ENCODE results near the gene AASDH. TPM values are rescaled to one million over a fixed set of nuclear protein-coding genes. Genes with fewer than 3 reads are reported as not detected.

Gene AASDH
- total RNA-seq, 2 donors from 2014 or later: 12.8 to 18.5 TPM

DNA sequence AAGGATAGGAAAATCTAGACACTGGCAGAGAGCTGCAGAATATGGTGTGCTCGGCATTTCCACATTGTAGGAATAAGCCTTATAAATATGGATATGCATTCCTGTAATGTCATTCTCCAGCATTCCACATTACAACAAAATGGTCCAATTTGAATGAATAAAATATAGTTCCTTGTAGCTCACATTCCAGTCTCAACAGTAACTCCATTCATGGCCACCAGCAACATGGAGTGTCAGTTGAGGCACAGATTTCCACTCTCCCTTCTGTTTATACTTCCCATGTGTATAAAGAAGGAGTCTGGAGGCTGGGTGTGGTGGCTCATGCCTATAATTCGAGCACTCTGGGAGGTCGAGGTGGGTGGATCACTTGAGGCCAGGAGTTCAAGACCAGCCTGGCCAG, 84.5 kb downstream of the AASDH start:
- no peak for DNase-seq (ENCODE audit: low spot score)
- Histone ChIP-seq H3K4me1 (replicated peaks) (no peaks in the 10 kb centered on the region), H3K4me3 (no peak overlapping the region), H3K36me3 (no peaks in the 10 kb centered on the region), H3K27me3 (replicated peaks; ENCODE audit: insufficient read depth) (no peaks in the 10 kb centered on the region), H3K9me3 (no peaks in the 10 kb centered on the region), H3K27ac (no peak overlapping the region)
- TF ChIP-seq POLR2A (IDR thresholded peaks at IDR 0.05) (no peak), CTCF (IDR thresholded peaks at IDR 0.05) (no peak), POLR2AphosphoS5 (IDR thresholded peaks at IDR 0.05) (no peak)
- intact Hi-C loops (cut with DNase I): no loop called here
- 57% methylated on average over 3 of the region's 3 CpGs for WGBS

DNA sequence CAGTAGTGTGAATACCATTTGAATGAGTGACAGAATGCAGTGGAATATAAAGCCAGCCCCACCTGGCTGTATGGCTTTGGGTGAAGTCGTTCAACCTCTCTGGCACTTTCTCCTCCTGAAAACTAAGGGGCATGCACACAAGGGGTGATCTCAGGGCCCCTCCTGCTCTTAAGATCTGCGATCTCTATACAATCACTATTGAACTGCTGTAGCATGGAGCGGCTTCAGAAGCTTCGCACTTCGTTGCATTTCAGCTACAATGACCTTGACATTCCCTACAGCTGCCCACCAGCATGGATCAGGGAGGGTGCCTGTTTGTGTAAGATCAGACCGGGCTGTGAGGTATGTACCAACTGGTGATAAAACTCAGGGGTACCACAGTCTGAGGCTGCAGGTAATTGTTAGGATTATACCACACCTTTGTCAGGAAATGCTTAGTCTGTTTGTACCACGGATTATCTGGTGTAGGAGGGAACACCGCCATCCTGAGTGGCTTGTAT, 85.2 kb downstream of the AASDH start:
- TF ChIP-seq CTCF (IDR thresholded peaks at IDR 0.05) (no peak), POLR2A (IDR thresholded peaks at IDR 0.05) (no peak), POLR2AphosphoS5 (IDR thresholded peaks at IDR 0.05) (no peak)
- Histone ChIP-seq H3K27ac (no peak overlapping the region), H3K36me3 (no peaks in the 10 kb centered on the region), H3K4me1 (replicated peaks) (no peaks in the 10 kb centered on the region), H3K9me3 (no peaks in the 10 kb centered on the region), H3K27me3 (replicated peaks; ENCODE audit: insufficient read depth) (no peaks in the 10 kb centered on the region), H3K4me3 (no peak overlapping the region)
- intact Hi-C loops (cut with DNase I): loop anchor here (1.0 kb wide), 1 partner anchor 354 kb away; the partner anchor contains the start of gene CEP135
- DNase-seq (ENCODE audit: low spot score): no peak
- WGBS: 70% methylated on average over 8 of the region's 8 CpGs

DNA sequence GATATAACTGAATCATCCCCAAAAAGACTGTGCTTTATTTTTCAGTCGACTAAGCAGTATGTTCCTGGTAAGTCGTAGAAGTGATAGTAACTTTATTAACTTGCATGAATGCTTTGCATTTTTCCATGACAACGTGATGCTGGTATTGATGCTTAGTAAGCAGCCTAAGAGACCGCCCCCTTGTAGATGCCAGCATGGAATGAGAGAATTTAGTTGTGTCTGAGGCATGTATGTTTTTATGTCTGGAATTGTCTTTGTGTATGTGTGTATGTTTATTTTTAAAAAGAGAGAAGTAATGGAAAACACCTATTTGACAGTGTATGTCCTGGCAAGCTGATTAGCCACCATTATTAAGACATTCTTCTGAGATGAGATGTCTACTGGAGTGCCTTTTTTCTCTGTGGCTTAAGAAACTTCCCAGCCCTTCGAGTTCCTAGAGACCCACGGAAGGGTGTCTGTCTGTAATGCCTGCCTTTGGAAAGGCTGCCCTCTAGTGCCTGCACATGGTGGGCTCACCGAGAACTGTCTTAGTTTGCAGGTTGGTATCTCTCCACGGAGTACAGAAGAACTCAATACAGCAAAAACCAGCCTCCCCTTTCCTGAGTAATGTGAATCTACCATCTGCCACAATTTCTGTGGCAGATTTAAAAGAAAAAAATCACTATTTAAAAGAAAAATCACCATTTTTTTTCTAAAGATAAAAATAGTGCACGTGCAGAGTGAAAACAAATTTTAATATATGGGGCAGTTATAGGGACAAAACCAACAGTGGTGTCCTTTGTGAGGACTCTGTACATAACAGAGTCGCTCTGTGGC, 85.9 kb downstream of the AASDH start:
- peak; percentile 56 for DNase-seq (ENCODE audit: low spot score)
- 26% methylated on average over 10 of the region's 10 CpGs for WGBS
- Histone ChIP-seq H3K36me3 (no peaks in the 10 kb centered on the region), H3K4me1 (replicated peaks) (no peaks in the 10 kb centered on the region), H3K9me3 (no peaks in the 10 kb centered on the region), H3K27me3 (replicated peaks; ENCODE audit: insufficient read depth) (no peaks in the 10 kb centered on the region), H3K27ac (no peak overlapping the region), H3K4me3 (no peak overlapping the region)
- intact Hi-C loops (cut with DNase I): loop anchor here (1.0 kb wide), 1 partner anchor 353 kb away; the partner anchor contains the start of gene CEP135
- TF ChIP-seq POLR2A (IDR thresholded peaks at IDR 0.05) (no peak), POLR2AphosphoS5 (IDR thresholded peaks at IDR 0.05) (peak; percentile 30), CTCF (IDR thresholded peaks at IDR 0.05) (peak; percentile 63 to 80 (median 69))

GRCh38 chr4:56298236-56298635, 89.1 kb downstream of the AASDH start:
- DNase-seq (ENCODE audit: low spot score): no peak
- Histone ChIP-seq H3K27me3 (replicated peaks; ENCODE audit: insufficient read depth) (no peaks in the 10 kb centered on the region), H3K4me1 (replicated peaks) (no peaks in the 10 kb centered on the region), H3K4me3 (no peak overlapping the region), H3K36me3 (no peaks in the 10 kb centered on the region), H3K9me3 (no peaks in the 10 kb centered on the region), H3K27ac (no peak overlapping the region)
- TF ChIP-seq CTCF (IDR thresholded peaks at IDR 0.05): no peak
- TF ChIP-seq POLR2AphosphoS5 (IDR thresholded peaks at IDR 0.05): no peak
- TF ChIP-seq POLR2A (IDR thresholded peaks at IDR 0.05): no peak
- intact Hi-C loops (cut with DNase I): no loop called here
- WGBS: 71% methylated on average over 3 of the region's 3 CpGs

DNA sequence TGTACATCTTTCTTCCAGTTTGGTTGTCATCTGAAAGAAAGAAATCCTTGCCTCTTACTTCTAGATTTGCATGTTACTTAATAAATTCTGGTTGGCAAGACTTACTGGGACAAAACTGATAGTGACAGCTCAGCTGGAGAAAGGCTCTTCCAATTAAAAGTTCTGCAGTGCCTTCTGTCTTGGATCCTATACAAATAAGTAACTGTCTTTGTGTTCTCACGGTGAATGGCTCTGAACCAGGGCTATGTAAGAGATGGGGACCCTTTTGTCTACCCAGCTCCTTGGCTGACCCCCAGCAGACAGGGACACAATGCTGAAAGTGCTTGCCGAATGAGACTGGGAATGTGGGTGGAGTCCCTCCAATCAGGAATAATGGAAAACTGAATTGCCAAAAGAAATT, 89.5 kb downstream of the AASDH start:
- intact Hi-C loops (cut with DNase I): no loop called here
- no peak for TF ChIP-seq POLR2AphosphoS5 (IDR thresholded peaks at IDR 0.05)
- no peak for TF ChIP-seq CTCF (IDR thresholded peaks at IDR 0.05)
- TF ChIP-seq POLR2A (IDR thresholded peaks at IDR 0.05): no peak
- Histone ChIP-seq H3K27ac (no peak overlapping the region), H3K4me3 (no peak overlapping the region), H3K36me3 (no peaks in the 10 kb centered on the region), H3K27me3 (replicated peaks; ENCODE audit: insufficient read depth) (no peaks in the 10 kb centered on the region), H3K9me3 (no peaks in the 10 kb centered on the region), H3K4me1 (replicated peaks) (no peaks in the 10 kb centered on the region)
- DNase-seq (ENCODE audit: low spot score): no peak
- WGBS: 21% methylated on average over 2 of the region's 2 CpGs

All from prostate gland (tissue), 2 donors.